AG04450 (cell line): Measurements from ENCODE around the gene TFCP2. TPM values are rescaled to one million over a fixed set of nuclear protein-coding genes. Genes with fewer than 3 reads are reported as not detected.
"Not testable (repeated sequence)": the region's sequence is repeated elsewhere in the genome, so short reads cannot be mapped to it uniquely, and the experiment has no call there.

Experiments
- CTCF ChIA-PET: fragments of 300-600, 350-600 bp; formaldehyde crosslinking; extraction: SDS; loops from one replicate; lab custom pipeline; 2022; ENCODE audit warnings: antibody characterized with exemption, inconsistent platforms; lab: Charles Lee
- POLR2A ChIA-PET: fragments of 350-600 bp; formaldehyde crosslinking; extraction: SDS; loops from one replicate; lab custom pipeline; 2021; ENCODE audit warnings: antibody characterized with exemption, inconsistent platforms; lab: Yijun Ruan, JAX
- DNase-seq: peaks from one replicate; pipeline ENCODE4 v3.0.0-alpha.2; 2011; ENCODE audit warnings: low read depth, low spot score
- H3K27ac ChIP-seq: one replicate; pipeline ENCODE4 v1.5.1; 2012; ENCODE audit warnings: low read depth, low read length, control low read depth
- H3K27me3 ChIP-seq: one replicate; pipeline ENCODE4 v1.6.0; 2012; ENCODE audit warnings: low read length; ENCODE audit not compliant: control insufficient read depth, insufficient read depth
- H3K4me3 ChIP-seq: 2 replicates; pipeline ENCODE4 v1.5.1; 2011; ENCODE audit warnings: mild to moderate bottlenecking, low read depth, low read length, control low read depth
- H3K9me3 ChIP-seq: 2 replicates; pipeline ENCODE4 v1.5.1; 2012; ENCODE audit warnings: low read length; ENCODE audit not compliant: control insufficient read depth, insufficient read depth
- CTCF ChIP-seq: IDR thresholded peaks from 2 replicates; pipeline ENCODE4 v1.5.1; 2011; ENCODE audit warnings: low read depth, low read length, control low read depth, inconsistent platforms
- polyA plus RNA-seq: library from polyadenylated mRNA; depleted of rRNA; stranded (reverse); fragments of >200 nt; gene quantifications from 2 replicates; pipeline ENCODE4 v1.2.3, GENCODE V29; 2011

TFCP2 gene
- polyA plus RNA-seq, 1 experiment: 24.9 TPM

- Histone ChIP-seq H3K9me3 (no peaks in the 10 kb centered on the region), H3K27ac (no peak overlapping the region), H3K27me3 (no peaks in the 10 kb centered on the region), H3K4me3 (peak overlapping the region; percentile 87; the same call in 1 of the 2 replicates)
- TF ChIP-seq CTCF: no peak
- CTCF ChIA-PET: interaction anchor here (1.3 kb wide), 1 partner anchor 260 kb away, joined by 7 read pairs; no protein-coding TSS in a partner anchor
- POLR2A ChIA-PET: interaction anchor here (0.7 to 1.3 kb wide), 3 partner anchors 10 to 1926 kb away, joined by 3 to 5 read pairs (median 3); no protein-coding TSS in a partner anchor
- no peak for DNase-seq
Measured at GRCh38 chr12:51081421-51081820, 91.5 kb downstream of the TFCP2 start.

- no peak for TF ChIP-seq CTCF
- Histone ChIP-seq H3K4me3 (no peak overlapping the region), H3K9me3 (no peaks in the 10 kb centered on the region), H3K27ac (no peak overlapping the region), H3K27me3 (no peaks in the 10 kb centered on the region)
- ChIA-PET CTCF (no interaction called here), POLR2A (interaction anchor here (0.6 to 0.7 kb wide), 2 partner anchors 14 to 158 kb away, joined by 5 to 6 read pairs; partner anchors contain the start of gene DAZAP2)
- DNase-seq: no peak
Measured at GRCh38 chr12:51080136-51080535, 92.8 kb downstream of the TFCP2 start.

DNA sequence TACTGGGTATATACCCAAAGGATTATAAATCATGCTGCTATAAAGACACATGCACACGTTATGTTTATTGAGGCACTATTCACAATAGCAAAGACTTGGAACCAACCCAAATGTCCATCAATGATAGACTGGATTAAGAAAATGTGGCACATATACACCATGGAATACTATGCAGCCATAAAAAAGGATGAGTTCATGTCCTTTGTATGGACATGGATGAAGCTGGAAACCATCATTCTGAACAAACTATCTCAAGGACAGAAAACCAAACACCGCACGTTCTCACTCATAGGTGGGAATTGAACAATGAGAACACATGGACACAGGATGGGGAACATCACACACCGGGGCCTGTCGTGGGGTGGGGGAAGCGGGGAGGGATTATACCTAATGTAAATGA is 94.1 kb downstream of the TFCP2 start:
- H3K9me3 ChIP-seq, H3K4me3 ChIP-seq, H3K27ac ChIP-seq, H3K27me3 ChIP-seq, POLR2A ChIA-PET, DNase-seq: not testable (repeated sequence)
- CTCF ChIA-PET: interaction anchor here (0.6 kb wide), 1 partner anchor 62 kb away, joined by 4 read pairs; no protein-coding TSS in a partner anchor

- H3K4me3 ChIP-seq, CTCF ChIA-PET, DNase-seq, POLR2A ChIA-PET, H3K9me3 ChIP-seq, H3K27me3 ChIP-seq, H3K27ac ChIP-seq: not testable (repeated sequence)
Measured at GRCh38 chr12:51078346-51078745, 94.6 kb downstream of the TFCP2 start.

GRCh38 chr12:51077930-51078329 is 95.0 kb downstream of the TFCP2 start:
- TF ChIP-seq CTCF: no peak
- CTCF ChIA-PET: no interaction called here
- POLR2A ChIA-PET: no interaction called here
- H3K4me3 ChIP-seq: no peak overlapping the region
- H3K9me3 ChIP-seq: no peaks in the 10 kb centered on the region
- H3K27me3 ChIP-seq: no peaks in the 10 kb centered on the region
- no peak overlapping the region for H3K27ac ChIP-seq
- DNase-seq: no peak

DNA sequence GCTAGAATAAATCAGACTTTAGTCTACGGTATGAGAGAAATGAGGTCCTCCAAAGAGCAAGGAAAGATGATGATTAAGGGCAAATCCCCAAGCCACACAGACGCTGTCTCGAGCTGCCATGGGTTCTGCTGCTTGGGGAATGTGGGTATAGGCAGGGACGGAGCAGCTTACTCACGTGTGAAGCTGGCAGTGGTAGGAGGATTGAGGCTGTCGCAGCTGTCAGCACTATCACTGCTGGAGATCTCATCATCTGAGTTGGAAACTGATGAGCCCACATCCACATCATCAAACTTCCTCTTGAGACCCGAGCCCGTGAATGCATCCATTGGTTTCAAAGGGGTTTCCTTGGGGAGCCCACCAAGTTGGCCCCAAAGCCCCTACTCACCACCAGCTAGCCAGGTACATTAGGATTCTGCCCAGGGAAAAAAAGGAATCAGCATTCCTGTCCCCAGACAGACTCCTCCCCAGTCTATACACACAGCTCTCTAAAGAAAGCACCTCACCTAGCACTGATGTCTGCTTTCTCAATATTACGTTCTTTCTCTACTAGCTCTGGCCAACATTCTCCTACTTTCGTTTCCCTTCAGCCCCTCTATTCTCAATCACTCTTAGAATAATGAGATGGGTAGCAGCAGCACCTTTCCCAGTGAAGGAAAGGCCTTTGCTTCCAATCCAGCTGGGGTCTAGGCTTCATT is 96.6 kb downstream of the TFCP2 start:
- no peaks in the 10 kb centered on the region for H3K9me3 ChIP-seq
- DNase-seq: no peak
- H3K4me3 ChIP-seq: no peak overlapping the region
- no peaks in the 10 kb centered on the region for H3K27me3 ChIP-seq
- ChIA-PET CTCF (interaction anchor here (0.8 kb wide), 1 partner anchor 265 kb away, joined by 3 read pairs; no protein-coding TSS in a partner anchor), POLR2A (interaction anchor here (0.6 kb wide), 1 partner anchor 1128 kb away, joined by 3 read pairs; no protein-coding TSS in a partner anchor)
- H3K27ac ChIP-seq: no peak overlapping the region
- TF ChIP-seq CTCF: no peak
